NCI-H2196 (cell line): ENCODE data around the gene DRG2.
A peak's percentile ranks its signal among the peaks of the same experiment; 100 is the strongest.

Experiments
- DNase-seq: peaks from one replicate; lab custom pipeline; 2025; ENCODE audit not compliant: unreplicated experiment; lab: John Stamatoyannopoulos, UW

DRG2 gene

DNA sequence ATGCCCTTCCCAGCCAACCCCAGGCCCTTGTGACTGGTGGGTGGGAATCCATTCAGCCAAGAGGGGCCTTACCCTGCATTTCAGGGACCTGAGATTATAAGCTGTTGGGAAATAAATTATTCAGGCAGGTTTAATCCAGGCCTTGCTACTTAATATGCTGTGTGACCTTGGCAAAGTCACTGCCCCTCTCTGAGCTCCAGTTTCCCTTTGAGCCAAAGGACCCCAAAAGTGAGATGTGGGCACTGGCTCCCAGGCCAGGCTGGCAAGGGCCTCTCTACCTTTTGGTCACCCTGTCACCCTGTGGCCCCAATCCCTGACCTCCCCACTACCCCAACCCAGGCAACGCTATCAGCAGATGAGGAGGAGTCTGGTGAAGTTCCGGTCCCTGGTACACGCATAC lies 54.7 kb downstream of the DRG2 start:
- no peak for DNase-seq

DNA sequence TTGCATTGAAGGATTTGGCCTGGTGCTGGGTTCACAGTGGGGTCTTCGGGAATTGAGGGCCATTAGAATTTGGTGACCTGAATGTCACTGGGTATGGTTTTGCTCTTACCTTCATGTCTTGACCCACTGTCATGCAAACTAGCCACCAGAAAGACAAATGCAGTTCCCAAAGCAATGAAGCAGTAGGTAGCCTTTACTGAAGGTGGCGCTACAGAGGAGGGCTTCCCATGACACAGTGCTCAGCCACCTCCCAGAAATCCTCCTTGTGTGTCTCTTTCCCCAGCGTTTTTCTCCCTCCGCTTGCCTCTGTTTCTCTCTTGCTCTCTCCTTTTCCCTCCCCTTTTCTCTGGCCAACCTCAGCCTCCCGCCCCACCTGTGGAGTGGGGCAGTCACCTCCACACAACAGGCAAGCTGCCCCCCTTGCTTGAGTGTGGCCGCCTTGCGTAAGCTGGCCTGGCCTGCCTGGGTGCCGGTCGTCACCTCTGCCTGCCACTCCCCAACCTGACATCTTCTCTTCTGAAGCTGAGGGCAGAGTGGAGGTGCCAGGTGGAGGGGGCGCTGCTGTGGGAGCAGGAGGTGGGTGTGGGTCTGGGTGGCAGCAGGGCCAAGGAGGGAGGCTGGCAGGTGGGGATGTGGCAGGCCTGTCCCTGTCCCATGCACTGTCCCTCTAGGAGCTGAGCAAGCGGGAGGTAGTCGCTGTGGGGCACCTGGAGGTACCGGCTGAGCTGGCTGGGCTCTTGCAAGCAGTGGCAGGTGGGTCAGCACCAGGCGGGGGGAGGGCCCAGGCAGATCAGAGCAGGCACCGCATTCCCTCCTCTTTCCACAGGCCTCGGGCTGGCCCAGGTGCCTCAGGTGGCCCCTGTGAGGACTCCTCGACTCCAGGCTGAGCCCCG lies 55.5 kb downstream of the DRG2 start:
- peak; percentile 4 for DNase-seq

DNA sequence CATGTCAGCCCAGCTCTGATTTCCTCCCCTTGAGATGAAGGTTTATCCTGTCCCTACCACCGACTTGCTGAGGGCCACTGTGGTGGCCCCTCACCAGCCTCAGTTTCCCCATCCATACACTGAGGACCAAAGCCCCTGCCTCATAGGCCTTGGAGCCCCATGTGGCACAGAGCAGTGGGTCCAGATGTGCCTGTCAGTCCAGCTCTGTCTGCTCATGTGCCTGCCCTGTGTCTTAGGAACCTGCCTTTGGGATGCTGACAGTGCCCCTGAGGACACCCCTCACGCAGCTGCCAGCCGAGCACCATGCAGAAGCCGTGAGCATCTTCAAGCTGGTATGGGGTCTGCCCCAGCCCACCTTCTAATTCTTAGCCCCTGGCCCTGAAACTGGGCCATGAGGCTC lies 56.5 kb downstream of the DRG2 start:
- no peak for DNase-seq

DNA sequence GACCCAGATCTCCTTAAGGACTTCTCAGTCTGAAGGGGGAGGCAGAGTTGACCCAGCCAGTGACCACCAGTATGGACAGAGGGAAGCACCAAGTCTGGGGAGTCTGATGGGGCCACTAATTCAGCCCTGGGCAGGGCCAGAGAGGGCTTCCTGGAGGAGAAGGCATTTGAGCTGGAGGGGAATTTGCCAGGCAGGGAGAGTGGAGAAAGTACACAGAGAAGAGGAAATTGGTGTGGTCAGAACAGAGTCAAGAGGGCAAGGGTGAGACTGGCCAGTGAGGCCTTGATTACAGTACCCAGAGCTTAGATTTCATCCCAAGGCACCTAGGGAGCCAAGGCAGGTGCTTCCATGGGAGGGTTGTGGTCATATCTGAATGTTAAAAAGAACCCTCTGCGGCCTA lies 57.1 kb downstream of the DRG2 start:
- DNase-seq = no peak

DNA sequence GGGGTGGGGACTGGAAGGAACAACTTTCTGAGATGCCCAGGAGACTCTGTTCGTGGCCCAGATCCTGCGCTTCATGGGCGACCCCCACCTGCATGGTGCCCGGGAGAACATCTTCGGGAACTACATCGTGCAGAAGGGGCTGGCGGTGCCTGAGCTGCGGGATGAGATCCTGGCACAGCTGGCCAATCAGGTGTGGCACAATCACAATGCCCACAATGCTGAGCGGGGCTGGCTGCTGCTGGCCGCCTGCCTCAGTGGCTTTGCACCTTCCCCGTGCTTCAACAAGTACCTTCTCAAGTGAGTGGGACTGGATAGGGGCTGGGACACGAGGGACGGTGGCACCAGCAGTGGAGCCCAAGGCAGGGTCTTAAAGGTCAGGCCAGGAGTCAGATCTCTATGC lies 58.1 kb downstream of the DRG2 start:
- DNase-seq = no peak

DNA sequence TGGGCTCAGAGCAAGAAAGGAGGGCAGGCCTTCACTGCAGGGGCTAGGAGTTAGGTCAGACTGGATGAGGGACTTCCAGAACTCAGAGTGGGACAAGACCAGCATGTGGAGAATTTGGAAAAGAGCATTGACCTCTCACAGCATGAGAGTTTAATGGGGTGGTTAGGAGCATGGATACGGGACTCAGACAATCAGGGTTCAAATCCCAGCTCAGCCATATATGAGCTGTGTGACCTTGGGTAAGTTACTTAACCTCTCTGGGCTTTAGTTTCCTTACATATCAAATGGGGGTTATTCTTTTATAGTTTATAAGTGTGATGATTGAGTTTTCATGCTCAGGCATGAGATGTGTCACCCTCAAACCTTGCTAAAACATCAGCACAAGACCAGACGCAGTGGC lies 58.5 kb downstream of the DRG2 start:
- no peak for DNase-seq

DNA sequence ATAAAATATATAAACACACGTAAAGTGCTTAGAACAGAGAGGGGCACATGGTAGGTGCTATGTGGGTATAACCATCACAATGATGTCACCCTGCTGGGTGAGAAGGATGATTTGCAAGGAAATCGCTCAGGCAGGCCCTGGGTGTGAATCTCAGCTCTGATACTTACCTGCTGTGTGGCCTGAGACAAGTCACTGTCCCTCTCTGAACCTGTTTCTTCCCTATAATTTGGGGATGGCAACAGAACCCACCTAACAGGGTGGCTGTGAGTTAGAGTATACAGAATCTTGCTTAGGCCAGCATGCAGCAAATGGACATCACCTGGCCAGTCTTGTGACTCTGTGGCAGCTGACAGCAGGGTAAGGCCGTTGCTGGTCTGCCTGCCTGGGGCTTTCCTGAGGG lies 59.2 kb downstream of the DRG2 start:
- no peak for DNase-seq

DNA sequence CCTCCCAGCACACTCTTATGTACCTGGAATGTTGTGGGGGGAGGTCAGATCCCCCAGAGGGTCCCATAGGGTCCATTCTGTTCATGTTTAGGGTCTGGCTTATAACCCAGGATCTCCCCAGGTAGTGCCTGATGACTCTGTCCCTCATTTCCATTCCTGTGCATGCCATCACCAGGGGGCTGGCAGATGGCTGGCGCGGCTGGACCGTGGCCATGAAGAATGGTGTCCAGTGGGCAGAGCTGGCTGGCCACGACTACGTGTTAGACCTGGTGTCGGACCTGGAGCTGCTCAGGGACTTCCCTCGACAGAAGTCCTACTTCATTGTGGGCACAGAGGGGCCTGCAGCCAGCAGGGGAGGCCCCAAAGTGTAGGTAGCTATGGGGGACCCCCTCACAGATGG lies 60.8 kb downstream of the DRG2 start:
- no peak for DNase-seq

DNA sequence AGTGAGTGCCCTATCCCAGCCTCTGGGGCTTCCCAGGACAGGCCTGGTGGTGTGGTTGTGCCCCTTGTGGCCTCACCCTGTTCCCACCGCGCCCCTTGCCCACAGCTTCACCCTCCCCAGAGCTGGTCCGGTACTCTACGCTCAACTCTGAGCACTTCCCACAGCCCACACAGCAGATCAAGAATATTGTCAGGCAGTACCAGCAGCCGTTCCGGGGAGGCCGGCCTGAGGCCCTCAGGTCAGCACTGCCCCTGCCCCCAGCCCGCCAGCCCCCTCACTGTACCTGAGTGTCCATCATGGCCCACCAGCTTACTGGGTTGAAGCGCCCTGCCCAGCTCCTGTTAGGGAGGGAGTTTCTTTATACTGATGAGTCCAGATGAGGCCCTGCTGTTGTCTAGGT lies 63.5 kb downstream of the DRG2 start:
- no peak for DNase-seq

DNA sequence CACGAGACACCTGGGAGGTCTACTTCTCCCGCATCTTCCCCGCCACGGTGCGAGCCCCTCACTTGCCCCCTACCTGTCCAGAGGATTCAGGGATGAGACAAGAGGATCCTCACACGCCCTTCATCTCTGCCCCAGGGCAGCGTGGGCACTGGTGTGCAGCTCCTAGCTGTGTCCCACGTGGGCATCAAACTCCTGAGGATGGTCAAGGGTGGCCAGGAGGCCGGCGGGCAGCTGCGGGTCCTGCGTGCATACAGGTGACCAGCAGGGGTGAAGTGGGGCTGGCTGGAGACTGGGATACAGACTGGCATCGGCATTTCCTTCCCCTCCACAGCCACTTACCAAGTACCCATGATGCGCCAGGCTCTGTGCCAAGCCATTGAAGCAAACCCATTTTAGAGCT lies 67.4 kb downstream of the DRG2 start:
- no peak for DNase-seq

DNA sequence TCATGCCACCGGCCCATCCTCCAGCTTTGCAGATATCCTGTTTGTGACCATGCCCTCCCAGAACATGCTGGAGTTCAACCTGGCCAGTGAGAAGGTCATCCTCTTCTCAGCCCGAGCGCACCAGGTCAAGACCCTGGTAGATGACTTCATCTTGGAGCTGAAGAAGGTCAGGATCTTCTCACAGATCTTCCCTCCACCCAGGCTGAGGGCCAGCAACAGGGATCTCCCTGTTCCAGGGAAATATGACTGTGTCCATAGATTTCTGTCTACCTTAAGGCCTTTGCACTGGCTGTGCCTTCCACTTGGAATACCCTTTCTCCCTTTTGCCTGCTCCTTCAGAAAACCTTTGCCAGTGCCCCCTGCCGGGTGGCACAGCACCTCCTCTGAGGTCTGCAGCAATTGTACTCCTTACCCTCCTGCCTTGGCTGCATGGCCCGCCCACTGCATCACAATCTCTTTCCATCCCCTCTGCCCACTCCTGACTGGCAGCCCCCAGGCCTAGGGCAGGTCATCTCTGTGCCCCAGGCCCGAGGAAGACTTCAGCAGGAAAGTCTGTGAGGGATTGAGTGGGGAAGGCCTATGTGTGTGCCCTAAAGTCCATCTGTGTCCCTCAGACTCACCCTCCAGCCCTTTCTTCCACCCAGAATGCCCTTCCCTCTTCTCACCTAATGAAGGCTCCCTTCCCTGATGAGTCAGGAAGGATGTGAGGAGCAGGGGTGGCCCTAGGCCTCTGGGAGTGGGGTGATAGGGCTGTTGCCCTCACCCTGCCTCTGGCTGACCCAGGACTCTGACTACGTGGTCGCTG lies 68.6 kb downstream of the DRG2 start:
- DNase-seq = no peak

DNA sequence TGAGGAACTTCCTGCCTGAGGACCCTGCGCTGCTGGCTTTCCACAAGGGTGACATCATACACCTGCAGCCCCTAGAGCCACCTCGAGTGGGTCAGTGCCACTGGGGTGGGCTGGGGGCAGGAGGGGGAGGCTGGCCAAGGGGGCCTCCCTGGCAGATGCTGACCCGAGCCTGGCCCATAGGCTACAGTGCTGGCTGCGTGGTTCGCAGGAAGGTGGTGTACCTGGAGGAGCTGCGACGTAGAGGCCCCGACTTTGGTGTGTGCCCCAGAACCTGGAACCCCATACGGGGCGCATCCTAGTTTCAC lies 69.2 kb downstream of the DRG2 start:
- no peak for DNase-seq
